Stimulated activated CD8-positive, alpha-beta memory T cell treated with anti-CD3 and anti-CD28 coated beads, Interleukin-4, amount 100 ng/mL, for 4 hours (primary cell): ENCODE measurements around the gene ASPSCR1.
A peak's percentile ranks its signal among the peaks of the same experiment; 100 is the strongest.

ENCODE experiments used
- DNase-seq, 2 donors: peaks; one replicate each; pipeline ENCODE4 v3.0.0-alpha.2; 2020; ENCODE audit warnings: low read depth in 2 of 2, low spot score in 1 of 2

Gene ASPSCR1

GRCh38 chr17:82063424-82064415, 86.3 kb downstream of the ASPSCR1 start:
- no peak for DNase-seq

- no peak for DNase-seq
Measured at GRCh38 chr17:82064433-82065192, 87.2 kb downstream of the ASPSCR1 start.

GRCh38 chr17:82065193-82065637, 87.8 kb downstream of the ASPSCR1 start:
- no peak for DNase-seq

GRCh38 chr17:82065638-82066303, 88.3 kb downstream of the ASPSCR1 start, which contains the start of gene DUS1L:
DUS1L (minus strand) TSS chr17:82065804; CDS start chr17:82065059, 745 bp downstream.
- peak; percentile 35 to 50 for DNase-seq
